Transverse colon (tissue), 3 donors: ENCODE results near the gene H2BK1.

Experiments
- POLR2A ChIP-seq: fragments of 450-650 bp; IDR thresholded peaks from one replicate; pipeline ENCODE4 v1.6.1; 2016; ENCODE audit warnings: antibody characterized with exemption, mild to moderate bottlenecking, moderate library complexity
- TF ChIP-seq, protein P1 (sequence below), 5 experiments: fragments of 200-600 bp in 3 of 5; fragments of 450-650 bp in 2 of 5; sonication (generic) in 3 of 5; IDR thresholded peaks; 1 replicate in 2 of 5; 2 replicates in 3 of 5; pipeline ENCODE4 v1.5.1; 2016 to 2017; ENCODE audit warnings: antibody characterized with exemption in 5 of 5, inconsistent platforms in 3 of 5, mild to moderate bottlenecking in 2 of 5, moderate library complexity in 1 of 5

DNA sequence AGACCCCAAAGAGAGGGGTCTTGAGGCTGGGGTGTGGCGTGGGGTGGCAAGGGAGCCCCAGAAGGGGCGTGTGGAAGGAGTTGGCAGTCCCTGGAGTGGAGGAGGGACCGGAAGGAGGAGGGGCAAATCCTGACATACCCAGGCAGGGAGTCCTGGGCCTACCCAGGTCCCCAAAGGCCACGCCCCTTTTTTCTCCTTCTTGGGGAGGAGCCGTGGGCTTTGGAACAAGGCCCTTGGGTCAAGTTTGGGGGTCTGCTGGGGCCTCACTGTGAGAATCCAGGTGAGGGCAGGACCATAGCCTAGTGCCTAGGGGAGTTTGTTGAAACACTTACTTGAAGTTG is 39.4 kb upstream of the H2BK1 start:
- no peak for TF ChIP-seq POLR2A
- TF ChIP-seq, protein P1, sequence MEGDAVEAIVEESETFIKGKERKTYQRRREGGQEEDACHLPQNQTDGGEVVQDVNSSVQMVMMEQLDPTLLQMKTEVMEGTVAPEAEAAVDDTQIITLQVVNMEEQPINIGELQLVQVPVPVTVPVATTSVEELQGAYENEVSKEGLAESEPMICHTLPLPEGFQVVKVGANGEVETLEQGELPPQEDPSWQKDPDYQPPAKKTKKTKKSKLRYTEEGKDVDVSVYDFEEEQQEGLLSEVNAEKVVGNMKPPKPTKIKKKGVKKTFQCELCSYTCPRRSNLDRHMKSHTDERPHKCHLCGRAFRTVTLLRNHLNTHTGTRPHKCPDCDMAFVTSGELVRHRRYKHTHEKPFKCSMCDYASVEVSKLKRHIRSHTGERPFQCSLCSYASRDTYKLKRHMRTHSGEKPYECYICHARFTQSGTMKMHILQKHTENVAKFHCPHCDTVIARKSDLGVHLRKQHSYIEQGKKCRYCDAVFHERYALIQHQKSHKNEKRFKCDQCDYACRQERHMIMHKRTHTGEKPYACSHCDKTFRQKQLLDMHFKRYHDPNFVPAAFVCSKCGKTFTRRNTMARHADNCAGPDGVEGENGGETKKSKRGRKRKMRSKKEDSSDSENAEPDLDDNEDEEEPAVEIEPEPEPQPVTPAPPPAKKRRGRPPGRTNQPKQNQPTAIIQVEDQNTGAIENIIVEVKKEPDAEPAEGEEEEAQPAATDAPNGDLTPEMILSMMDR (IDR thresholded peaks at IDR 0.05), result no peak
